ENCODE data around the gene MT3.

Gene MT3

GRCh38 chr16:56589141-56590039 lies at the start of gene MT3:
MT3 (plus strand) TSS chr16:56589528; CDS start chr16:56589591, 63 bp downstream.
- DNase-seq (ENCODE audit: low read depth) = no peak

GRCh38 chr16:56539656-56540055 lies 49.7 kb upstream of the MT3 start:
- no peak for DNase-seq (ENCODE audit: low read depth)

- DNase-seq (ENCODE audit: low read depth) = no peak
These were observed 47.3 kb upstream of the MT3 start for GRCh38 chr16:56542039-56542438.

GRCh38 chr16:56547120-56547948 lies 42.0 kb upstream of the MT3 start:
- DNase-seq (ENCODE audit: low read depth) = no peak

- no peak for DNase-seq (ENCODE audit: low read depth)
These were observed 41.3 kb upstream of the MT3 start for GRCh38 chr16:56547949-56548567.

GRCh38 chr16:56549161-56549560 lies 40.2 kb upstream of the MT3 start:
- no peak for DNase-seq (ENCODE audit: low read depth)

- DNase-seq (ENCODE audit: low read depth) = no peak
These were observed 39.5 kb upstream of the MT3 start for GRCh38 chr16:56549744-56550385.

- DNase-seq (ENCODE audit: low read depth) = no peak
These were observed 37.3 kb upstream of the MT3 start for GRCh38 chr16:56551796-56552738.

GRCh38 chr16:56554441-56554840 lies 34.9 kb upstream of the MT3 start:
- DNase-seq (ENCODE audit: low read depth) = no peak

GRCh38 chr16:56558024-56558747 lies 31.1 kb upstream of the MT3 start:
- DNase-seq (ENCODE audit: low read depth) = no peak

- no peak for DNase-seq (ENCODE audit: low read depth)
These were observed 30.2 kb upstream of the MT3 start for GRCh38 chr16:56559109-56559508.

- DNase-seq (ENCODE audit: low read depth) = no peak
These were observed 28.9 kb upstream of the MT3 start for GRCh38 chr16:56560447-56560846.

- no peak for DNase-seq (ENCODE audit: low read depth)
These were observed 28.2 kb upstream of the MT3 start for GRCh38 chr16:56561126-56561525.

GRCh38 chr16:56564793-56565477 lies 24.4 kb upstream of the MT3 start, which contains the start of gene MT4:
MT4 (plus strand) TSS chr16:56565073; CDS start chr16:56565129, 56 bp downstream.
- DNase-seq (ENCODE audit: low read depth) = no peak

GRCh38 chr16:56569971-56570370 lies 19.4 kb upstream of the MT3 start:
- no peak for DNase-seq (ENCODE audit: low read depth)

- no peak for DNase-seq (ENCODE audit: low read depth)
These were observed 17.8 kb upstream of the MT3 start for GRCh38 chr16:56571525-56571924.

- DNase-seq (ENCODE audit: low read depth) = no peak
These were observed 14.7 kb upstream of the MT3 start for GRCh38 chr16:56574625-56575024.

GRCh38 chr16:56576585-56577299 lies 12.6 kb upstream of the MT3 start:
- peak; percentile 78 for DNase-seq (ENCODE audit: low read depth)

- DNase-seq (ENCODE audit: low read depth) = no peak
These were observed 12.1 kb upstream of the MT3 start for GRCh38 chr16:56577300-56577625.

All from stimulated activated CD8-positive, alpha-beta memory T cell treated with anti-CD3 and anti-CD28 coated beads, Interleukin-15, amount 100 ng/mL, for 1 hour (primary cell).